ENCODE data around the gene ATP13A2.

ATP13A2 gene

GRCh38 chr1:17053685-17054410 is 42.1 kb upstream of the ATP13A2 start, which contains the start of gene SDHB:
TSS of gene SDHB (minus strand) at chr1:17054032. CDS start at chr1:17054019, 13 bp downstream.
- TF ChIP-seq CTCF (conservative IDR thresholded peaks at IDR 0.05; ENCODE audit: low read length), result no peak
- H3K4me3 ChIP-seq (ENCODE audit: low read length), result peak within 1 kb of the TSS; percentile 100
- peak; percentile 97 for DNase-seq (ENCODE audit: low read depth)

- H3K4me3 ChIP-seq (ENCODE audit: low read length), result peak overlapping the region; percentile 100
- TF ChIP-seq CTCF (conservative IDR thresholded peaks at IDR 0.05; ENCODE audit: low read length), result no peak
- DNase-seq (ENCODE audit: low read depth), result no peak
Measured at GRCh38 chr1:17053086-17053684, 41.5 kb upstream of the ATP13A2 start.

- no peak for DNase-seq (ENCODE audit: low read depth)
- no peak for TF ChIP-seq CTCF (conservative IDR thresholded peaks at IDR 0.05; ENCODE audit: low read length)
- H3K4me3 ChIP-seq (ENCODE audit: low read length), result peak overlapping the region; percentile 100
Measured at GRCh38 chr1:17052641-17053040, 40.9 kb upstream of the ATP13A2 start.

DNA sequence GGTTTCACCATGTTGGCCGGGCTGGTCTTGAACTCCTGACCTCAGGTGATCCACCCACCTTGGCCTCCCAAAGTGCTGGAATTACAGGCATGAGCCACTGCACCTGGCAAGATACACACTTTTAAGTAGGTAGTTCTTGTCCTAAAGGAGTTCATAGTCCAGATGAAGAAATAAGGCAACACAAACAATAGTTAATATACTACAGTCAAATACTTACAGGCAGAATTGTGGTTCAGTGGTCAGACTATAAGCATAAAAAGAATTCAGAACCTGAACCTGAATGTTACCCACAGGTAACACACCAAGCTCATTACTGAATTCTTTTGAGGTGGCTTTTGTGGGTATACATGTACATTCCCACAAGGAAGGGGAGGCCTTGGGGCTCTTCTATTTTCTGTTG is 40.3 kb upstream of the ATP13A2 start:
- DNase-seq (ENCODE audit: low read depth), result no peak
- TF ChIP-seq CTCF (conservative IDR thresholded peaks at IDR 0.05; ENCODE audit: low read length), result no peak
- no peak overlapping the region for H3K4me3 ChIP-seq (ENCODE audit: low read length)

- no peak for TF ChIP-seq CTCF (conservative IDR thresholded peaks at IDR 0.05; ENCODE audit: low read length)
- DNase-seq (ENCODE audit: low read depth), result no peak
- no peak overlapping the region for H3K4me3 ChIP-seq (ENCODE audit: low read length)
Measured at GRCh38 chr1:17047924-17048323, 36.2 kb upstream of the ATP13A2 start.

- no peak overlapping the region for H3K4me3 ChIP-seq (ENCODE audit: low read length)
- no peak for DNase-seq (ENCODE audit: low read depth)
Measured at GRCh38 chr1:17046334-17046657, 34.6 kb upstream of the ATP13A2 start.

More at GRCh38 chr1:17046334-17046657, 34.6 kb upstream of the ATP13A2 start:
- TF ChIP-seq CTCF (conservative IDR thresholded peaks at IDR 0.05; ENCODE audit: low read length), result no peak
